HuH-7 (cell line): ENCODE results near the gene TEAD4.

Experiments
- DNase-seq: peaks from one replicate; pipeline ENCODE4 v3.0.0; 2011; ENCODE audit warnings: low spot score

TEAD4 gene

GRCh38 chr12:3002646-3003045 is 43.4 kb downstream of the TEAD4 start:
- DNase-seq: no peak

GRCh38 chr12:3003357-3003992 is 44.3 kb downstream of the TEAD4 start:
- no peak for DNase-seq

GRCh38 chr12:3004655-3005565 is 45.7 kb downstream of the TEAD4 start:
- peak; percentile 23 for DNase-seq

- no peak for DNase-seq
Observed at GRCh38 chr12:3005736-3006135, 46.5 kb downstream of the TEAD4 start.

- no peak for DNase-seq
Observed at GRCh38 chr12:3009780-3010179, 50.6 kb downstream of the TEAD4 start.

GRCh38 chr12:3010214-3010930 is 51.2 kb downstream of the TEAD4 start:
- DNase-seq: no peak

GRCh38 chr12:3012786-3013185 is 53.6 kb downstream of the TEAD4 start:
- no peak for DNase-seq

GRCh38 chr12:3014641-3015040 is 55.4 kb downstream of the TEAD4 start:
- DNase-seq: no peak

- no peak for DNase-seq
Observed at GRCh38 chr12:3015356-3015755, 56.2 kb downstream of the TEAD4 start.

GRCh38 chr12:3016191-3016590 is 57.0 kb downstream of the TEAD4 start:
- DNase-seq: no peak

- no peak for DNase-seq
Observed at GRCh38 chr12:3017281-3017680, 58.1 kb downstream of the TEAD4 start.

GRCh38 chr12:3018284-3019004 is 59.2 kb downstream of the TEAD4 start:
- no peak for DNase-seq

GRCh38 chr12:3019005-3019680 is 59.9 kb downstream of the TEAD4 start:
- no peak for DNase-seq

- no peak for DNase-seq
Observed at GRCh38 chr12:3020399-3020798, 61.2 kb downstream of the TEAD4 start.

- no peak for DNase-seq
Observed at GRCh38 chr12:3020850-3021435, 61.7 kb downstream of the TEAD4 start.

GRCh38 chr12:3022411-3022810 is 63.2 kb downstream of the TEAD4 start:
- no peak for DNase-seq

GRCh38 chr12:3022961-3023360 is 63.8 kb downstream of the TEAD4 start:
- no peak for DNase-seq

- no peak for DNase-seq
Observed at GRCh38 chr12:3028108-3028507, 68.9 kb downstream of the TEAD4 start.

GRCh38 chr12:3030821-3031429 is 71.7 kb downstream of the TEAD4 start:
- no peak for DNase-seq

- no peak for DNase-seq
Observed at GRCh38 chr12:3032161-3032560, 73.0 kb downstream of the TEAD4 start.
